GM19328 (cell line): ENCODE measurements around the gene SLC30A3.

Experiments used
- ATAC-seq: cut with Tn5 transposase; IDR thresholded peaks from one replicate; pipeline ENCODE4 v1.9.1; 2021; ENCODE audit warnings: mild to moderate bottlenecking, moderate library complexity; ENCODE audit not compliant: unreplicated experiment

Gene SLC30A3

DNA sequence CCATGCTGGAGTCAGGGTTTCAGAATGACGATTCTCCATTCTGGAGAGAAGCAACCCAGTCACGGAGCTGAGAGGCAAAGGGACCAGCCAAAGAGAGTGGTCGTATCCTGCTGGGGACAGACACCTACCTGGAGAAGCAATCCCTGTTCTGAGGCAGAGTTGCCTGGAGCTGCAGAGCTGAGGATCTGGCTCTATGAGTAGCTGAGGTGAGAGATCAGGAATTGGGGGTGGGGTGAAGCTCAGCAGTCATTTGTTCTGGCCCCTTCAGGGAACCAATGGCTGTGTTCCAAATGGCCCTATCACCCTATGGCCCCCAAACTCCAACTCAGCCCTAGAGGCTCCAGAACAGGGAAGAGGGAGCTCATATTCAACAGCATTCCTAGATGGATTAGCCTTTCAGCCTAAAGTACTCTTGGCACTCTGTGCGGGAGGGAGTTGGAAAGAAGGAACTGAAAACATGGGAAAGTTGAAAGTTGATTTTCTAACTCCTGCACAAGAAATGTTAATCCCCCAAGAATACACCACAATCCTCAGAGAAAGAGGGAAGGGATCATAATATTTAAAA, 54.3 kb downstream of the SLC30A3 start:
- ATAC-seq: no peak

DNA sequence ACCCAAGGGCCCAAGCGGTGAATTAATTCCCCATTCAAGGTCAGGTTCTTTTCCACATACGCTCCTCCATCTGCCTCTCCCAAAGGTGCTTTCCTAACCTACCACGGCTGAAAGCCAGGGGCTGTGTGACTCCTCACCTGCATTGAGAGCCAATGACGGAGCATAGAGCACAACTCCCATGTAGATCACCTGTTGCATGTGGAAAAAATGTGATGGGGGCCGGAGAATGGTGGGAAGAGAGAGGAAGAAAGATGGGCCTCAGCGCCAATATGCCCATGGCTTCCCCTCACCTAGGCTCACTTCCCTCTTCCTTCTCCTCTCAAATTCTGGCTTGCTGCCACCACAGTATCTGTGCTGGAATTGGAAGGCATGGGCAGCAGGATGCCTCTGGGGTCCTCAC, 56.5 kb downstream of the SLC30A3 start:
- no peak for ATAC-seq

DNA sequence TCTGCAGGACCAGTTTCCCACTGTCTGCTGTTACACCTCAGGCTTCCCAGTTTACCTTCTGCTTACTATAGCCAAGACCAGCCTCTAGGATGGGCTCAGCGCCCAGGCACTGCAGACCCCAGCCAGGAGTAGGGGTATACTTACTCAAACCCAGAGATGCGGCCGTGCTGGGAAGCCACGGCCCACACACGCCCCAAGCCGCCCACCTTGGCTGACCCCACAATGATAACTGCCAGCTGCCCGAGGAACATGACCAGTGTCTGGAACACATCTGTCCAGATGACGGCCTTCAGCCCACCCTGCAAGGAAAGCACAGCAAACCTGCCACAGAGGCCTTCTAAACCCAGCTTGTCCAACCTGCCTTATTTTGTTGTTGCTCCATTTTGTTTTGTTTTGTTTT, 57.6 kb downstream of the SLC30A3 start:
- no peak for ATAC-seq

DNA sequence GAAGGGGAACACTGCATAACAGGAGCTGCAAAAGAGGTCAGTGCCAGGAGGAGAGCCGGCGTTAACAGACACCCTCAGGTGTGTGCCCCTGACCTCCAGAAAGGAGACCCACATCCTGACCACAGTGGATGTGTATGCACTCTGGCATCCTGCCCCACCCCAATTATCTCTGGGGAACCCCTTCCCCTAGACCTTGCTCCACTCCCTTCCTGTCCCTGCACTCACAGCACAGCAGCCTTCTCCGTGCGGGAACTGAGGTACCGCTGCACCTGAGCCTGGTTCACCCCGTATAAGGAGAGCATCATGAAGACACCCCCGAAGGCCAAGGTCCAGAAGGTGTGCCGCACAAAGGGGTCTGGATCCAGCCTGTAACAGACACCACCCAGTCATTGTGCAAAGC, 58.3 kb downstream of the SLC30A3 start:
- no peak for ATAC-seq

DNA sequence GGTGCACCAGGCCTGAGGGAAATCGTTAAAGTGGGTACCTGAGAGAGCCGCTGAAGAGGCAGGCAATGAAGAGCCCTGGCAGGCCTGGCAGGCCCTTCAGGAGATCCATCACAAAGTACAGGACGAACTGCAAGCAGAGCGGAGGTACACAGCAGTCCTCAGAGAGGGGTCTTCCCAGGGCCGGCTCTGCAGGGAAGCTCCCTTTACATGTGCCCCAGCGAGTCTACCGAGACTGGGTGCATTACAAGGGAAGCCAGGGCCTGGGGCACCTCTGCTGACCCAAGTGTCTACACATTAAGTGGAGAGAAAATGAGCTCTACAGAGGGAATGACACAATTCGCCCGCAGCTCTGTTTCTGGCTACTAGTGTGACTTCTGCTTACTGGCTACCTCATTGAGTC, 59.1 kb downstream of the SLC30A3 start:
- ATAC-seq: no peak
